HEK293 (cell line): Measurements from ENCODE around the gene MDFI.

Experiments used
- CTCF ChIA-PET: fragments of 350-600 bp; formaldehyde crosslinking; extraction: SDS; loops from one replicate; lab custom pipeline; 2021; ENCODE audit warnings: antibody characterized with exemption; lab: Yijun Ruan, JAX
- POLR2A ChIA-PET: fragments of 300-600 bp; formaldehyde crosslinking; extraction: SDS; loops from one replicate; lab custom pipeline; 2020; ENCODE audit warnings: antibody characterized with exemption, inconsistent platforms; lab: Yijun Ruan, JAX
- H3K27ac ChIP-seq: fragments of 200-500 bp; sonication (Bioruptor generic); 2 replicates; pipeline ENCODE4 v1.5.1; 2014; ENCODE audit warnings: low read depth, low read length, control low read depth, inconsistent platforms; ENCODE audit errors: extremely low read depth
- H3K36me3 ChIP-seq, 2 experiments: fragments of 200-500 bp in 1 of 2; sonication (Bioruptor generic) in 1 of 2; 1 replicate in 1 of 2; 2 replicates in 1 of 2; pipeline ENCODE4 v1.5.1; 2014 to 2017; ENCODE audit warnings: inconsistent platforms in 2 of 2, low read length in 2 of 2; ENCODE audit not compliant: control insufficient read depth in 2 of 2, insufficient read depth in 1 of 2
- H3K4me1 ChIP-seq: fragments of 200-500 bp; sonication (Bioruptor generic); 2 replicates; pipeline ENCODE4 v1.5.1; 2014; ENCODE audit warnings: mild to moderate bottlenecking, low read length, inconsistent platforms; ENCODE audit not compliant: control insufficient read depth, insufficient read depth
- H3K4me3 ChIP-seq: 2 replicates; pipeline ENCODE4 v1.5.1; 2011; ENCODE audit warnings: low read depth, mild to moderate bottlenecking, control low read depth, low read length, moderate library complexity
- H3K9me3 ChIP-seq: fragments of 200-500 bp; sonication (Bioruptor generic); 2 replicates; pipeline ENCODE4 v1.5.1; 2014; ENCODE audit warnings: low read depth, low read length, inconsistent platforms; ENCODE audit not compliant: control insufficient read depth, insufficient read depth
- BCL6B ChIP-seq: fragments of 450-650 bp; formaldehyde crosslinking; IDR thresholded peaks from 2 replicates; pipeline ENCODE4 v1.5.1; 2017; ENCODE audit warnings: missing biosample characterization, missing genetic modification characterization
- INSM2 ChIP-seq: fragments of 450-650 bp; formaldehyde crosslinking; IDR thresholded peaks from 2 replicates; pipeline ENCODE4 v1.5.1; 2016; ENCODE audit warnings: missing biosample characterization, missing genetic modification characterization
- PBX3 ChIP-seq: sonication (generic); formaldehyde crosslinking; IDR thresholded peaks from 2 replicates; pipeline ENCODE4 v1.8.1; 2022; ENCODE audit warnings: mild to moderate bottlenecking, moderate library complexity, missing genetic modification reagents
- PRDM10 ChIP-seq: fragments of 450-650 bp; formaldehyde crosslinking; IDR thresholded peaks from 2 replicates; pipeline ENCODE4 v1.5.1; 2016; ENCODE audit warnings: missing biosample characterization, missing genetic modification characterization
- ZBTB17 ChIP-seq: fragments of 450-650 bp; formaldehyde crosslinking; IDR thresholded peaks from 2 replicates; pipeline ENCODE4 v1.5.1; 2016; ENCODE audit warnings: missing biosample characterization, missing genetic modification characterization
- ZNF138 ChIP-seq: fragments of 450-650 bp; formaldehyde crosslinking; IDR thresholded peaks from 2 replicates; pipeline ENCODE4 v1.5.1; 2016; ENCODE audit warnings: missing biosample characterization, missing genetic modification characterization, borderline replicate concordance
- ZNF350 ChIP-seq: fragments of 450-650 bp; formaldehyde crosslinking; IDR thresholded peaks from 2 replicates; pipeline ENCODE4 v1.5.0; 2017; ENCODE audit warnings: missing biosample characterization, mild to moderate bottlenecking, missing genetic modification characterization
- ZNF391 ChIP-seq: fragments of 450-650 bp; formaldehyde crosslinking; IDR thresholded peaks from 2 replicates; pipeline ENCODE4 v1.5.1; 2016; ENCODE audit warnings: low read depth, missing biosample characterization, missing genetic modification characterization, borderline replicate concordance
- ZNF561 ChIP-seq: fragments of 450-650 bp; IDR thresholded peaks from 2 replicates; pipeline ENCODE4 v1.5.1; 2018; ENCODE audit warnings: missing biosample characterization, missing genetic modification characterization, borderline replicate concordance
- ZNF692 ChIP-seq: fragments of 450-650 bp; formaldehyde crosslinking; IDR thresholded peaks from 2 replicates; pipeline ENCODE4 v1.5.1; 2016; ENCODE audit warnings: missing biosample characterization, missing genetic modification characterization
- ZNF704 ChIP-seq: fragments of 450-650 bp; formaldehyde crosslinking; IDR thresholded peaks from 2 replicates; pipeline ENCODE4 v1.5.1; 2016; ENCODE audit warnings: missing biosample characterization, missing genetic modification characterization
- ZNF76 ChIP-seq: fragments of 450-650 bp; formaldehyde crosslinking; IDR thresholded peaks from 2 replicates; pipeline ENCODE4; 2016; ENCODE audit warnings: low read depth, missing biosample characterization, missing genetic modification characterization, borderline replicate concordance
- ZSCAN4 ChIP-seq: fragments of 450-650 bp; formaldehyde crosslinking; IDR thresholded peaks from 2 replicates; pipeline ENCODE4 v1.5.1; 2017; ENCODE audit warnings: missing biosample characterization, missing genetic modification characterization

Gene MDFI

GRCh38 chr6:41646026-41646795, 7.9 kb downstream of the MDFI start:
- Histone ChIP-seq H3K27ac (no peak overlapping the region), H3K36me3 (no peaks in the 10 kb centered on the region), H3K4me3 (no peak overlapping the region)
- CTCF ChIA-PET: interaction anchor here (1.2 kb wide), 1 partner anchor 36 kb away, joined by 7 read pairs; no protein-coding TSS in a partner anchor
- TF ChIP-seq INSM2 (no peak), ZNF561 (tag by site-specific recombination) (no peak), ZNF391 (no peak), ZBTB17 (no peak), ZNF350 (no peak), ZNF704 (tag by site-specific recombination) (no peak), PBX3 (no peak), BCL6B (no peak), ZNF692 (0 out of 2 replicates have a peak, but pooled peaks have one; percentile 37), ZNF138 (tag by site-specific recombination) (no peak), PRDM10 (tag by site-specific recombination) (no peak), ZSCAN4 (tag by site-specific recombination) (0 out of 2 replicates have a peak, but pooled peaks have one; percentile 1), ZNF76 (tag by site-specific recombination) (no peak)
- TF ChIP-seq, all 188 proteins: peak for 2
- no peaks in the 10 kb centered on the region for H3K9me3 ChIP-seq
- H3K4me1 ChIP-seq: no peaks in the 10 kb centered on the region
- POLR2A ChIA-PET: no interaction called here
